Heart right ventricle (tissue), 16 donors: ENCODE data around the gene SUCNR1. TPM values are rescaled to one million over a fixed set of nuclear protein-coding genes. Genes with fewer than 3 reads are reported as not detected.

Source experiments
- ATAC-seq, 8 donors: fragments of 200-7000 bp; cut with Tn5 transposase; one replicate each; pipeline ENCODE4 v1.9.1; 2020; ENCODE audit warnings: mild to moderate bottlenecking in 8 of 8, moderate library complexity in 8 of 8, moderate number of reproducible peaks in 1 of 8
- DNase-seq, 2 donors: peaks; one replicate each; pipeline ENCODE4 v3.0.0-alpha.2; 2020
- H3K27ac ChIP-seq, 10 donors: fragments of 200-600 bp; sonication (generic) in 2 of 10; one replicate each; pipeline versions ENCODE4 v1.5.0 to v1.8.0; 2020 to 2022; ENCODE audit warnings: mild to moderate bottlenecking in 3 of 10
- H3K27me3 ChIP-seq, 7 donors: fragments of 200-600 bp; one replicate each; pipeline ENCODE4 v1.8.0; 2021 to 2022; ENCODE audit warnings: mild to moderate bottlenecking in 2 of 7
- H3K36me3 ChIP-seq, 9 donors: fragments of 200-600 bp; sonication (generic) in 1 of 9; one replicate each; pipeline versions ENCODE4 v1.5.0 to v1.8.0; 2020 to 2022; ENCODE audit warnings: mild to moderate bottlenecking in 2 of 9
- H3K4me1 ChIP-seq, 9 donors: fragments of 200-600 bp; sonication (generic) in 1 of 9; one replicate each; pipeline versions ENCODE4 v1.5.0 to v1.8.0; 2020 to 2022; ENCODE audit warnings: mild to moderate bottlenecking in 4 of 9
- H3K4me3 ChIP-seq, 10 donors: fragments of 200-600 bp; sonication (generic) in 2 of 10; one replicate each; pipeline versions ENCODE4 v1.5.0 to v1.8.0; 2020 to 2022; ENCODE audit warnings: mild to moderate bottlenecking in 7 of 10, moderate library complexity in 2 of 10
- H3K9me3 ChIP-seq, 11 donors: fragments of 200-600 bp in 10 of 11; sonication (generic) in 2 of 11; one replicate each; pipeline versions ENCODE4 v1.5.0 to v1.8.0; 2013 to 2022; ENCODE audit warnings: mild to moderate bottlenecking in 2 of 11, control low read depth in 1 of 11, moderate library complexity in 1 of 11
- CTCF ChIP-seq, 9 donors: fragments of 200-600 bp; sonication (generic) in 2 of 9; IDR thresholded peaks; one replicate each; pipeline versions ENCODE4 v1.5.0 to v1.8.0; 2021 to 2022; ENCODE audit warnings: antibody characterized with exemption in 9 of 9, mild to moderate bottlenecking in 5 of 9, moderate library complexity in 1 of 9
- WGBS, 2 donors: extraction: QIAGEN DNeasy Blood & Tissue Kit; methylation state at CpG; one replicate each; pipeline ENCODE4 v1.1.7; 2013; ENCODE audit warnings: inconsistent platforms in 1 of 2; 5-methylcytosine and 5-hydroxymethylcytosine counted together
- intact Hi-C, 10 donors: fragments of 100-400 bp; cut with DNase I; formaldehyde crosslinking; loops; one replicate each; pipeline versions ENCODE4 v1.11.1 to v1.14.2; 2022
- polyA plus RNA-seq, 2 donors: library from polyadenylated mRNA; stranded (reverse); fragments of 200-250 nt; gene quantifications; one replicate each; pipeline ENCODE4 v1.2.3, GENCODE V29; 2013
- total RNA-seq, 10 donors: library from RNA; stranded (reverse); fragmentation: NEBNext Ultra II Directional in 3 of 10; extraction: Animal tissue kit (Norgen Biotek cat#: 25700) in 3 of 10; gene quantifications; one replicate each; pipeline versions ENCODE4 v1.2.1 to v1.2.4, GENCODE V29; 2021 to 2023
- donor health status: Arrhythmogenic right ventricular cardiomyopathy.
- donor health status: ischemic (EF 13 %, LVEDD 7.1; RV severe dilation, severe dysfunction).
- donor health status: healthy with polysubstance abuse.
- donor health status: DM: no; HTN: yes; CAD: no.
- donor health status: DM: no; HTN: no; CAD: no.
- donor health status: ischemic (EF 25% LVEDD 6.9; RV normal size, moderate dysfunction).
- donor health status: ischemic (EF 25% LVEDD 5.7; RV mildly dilated, moderate dysfunction).
- donor health status: healthy.
- donor health status: DM: yes; HTN: yes; CAD: no.
- donor health status: Ischemic cardiomyopathy.
- donor health status: ischemic (EF 35%, LVEDD 5.7; RV mildly dilated, moderate dysfunction).
- donor health status: nonischemic (EF 11% LVEDD 7.7; RV severe dilation, severe dysfunction).
- donor health status: DM: yes; HTN: yes; CAD: no.
- donor health status: PGD.
- donor health status: ischemic (EF 29% LVEDD 5.4; RV normal size, mild dysfunction).
- donor health status: nonischemic (EF 23%, LVEDD 6.1; RV moderate dilation, normal function).

Gene SUCNR1
- total and polyA plus RNA-seq, 12 donors = 0.04 to 2.4 (median 0.13) TPM; not detected in 2

DNA sequence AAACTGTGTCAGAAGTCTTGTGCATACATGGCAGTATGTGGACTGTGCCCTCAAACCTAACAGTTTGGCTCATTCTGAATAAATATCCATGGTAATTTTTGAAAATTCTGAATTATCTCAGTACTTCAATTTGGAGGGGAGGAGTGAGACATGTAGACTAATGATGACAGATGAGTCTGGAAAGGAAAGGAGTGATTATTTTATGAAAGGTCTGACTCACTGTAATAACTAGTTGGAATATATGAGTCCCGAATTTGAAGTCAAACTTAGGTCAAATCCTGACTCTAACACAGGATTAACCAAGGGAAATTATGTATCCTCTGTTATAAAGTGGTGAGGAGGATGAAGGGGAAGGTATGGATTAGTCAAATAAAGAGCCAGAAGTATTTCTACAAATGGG is 38.6 kb downstream of the SUCNR1 start:
- 64 to 68% methylated on average over 1 of the region's 1 CpG for WGBS, 2 donors
- no peaks in the 10 kb centered on the region for H3K4me1 ChIP-seq
- no peak for ATAC-seq
- intact Hi-C loops = loop anchor here in 5 of 10 donors (10.0 kb wide), 4 partner anchors 67 to 477 kb away; partner anchors contain the start of gene IGSF10 (in 1 of the 5)
- no peak for TF ChIP-seq CTCF (IDR thresholded peaks at IDR 0.05)
- no peak overlapping the region for H3K27ac ChIP-seq
- no peaks in the 10 kb centered on the region for H3K36me3 ChIP-seq
- no peaks in the 10 kb centered on the region for H3K27me3 ChIP-seq
- H3K4me3 ChIP-seq = no peak overlapping the region
- no peaks in the 10 kb centered on the region for H3K9me3 ChIP-seq
- DNase-seq = no peak

DNA sequence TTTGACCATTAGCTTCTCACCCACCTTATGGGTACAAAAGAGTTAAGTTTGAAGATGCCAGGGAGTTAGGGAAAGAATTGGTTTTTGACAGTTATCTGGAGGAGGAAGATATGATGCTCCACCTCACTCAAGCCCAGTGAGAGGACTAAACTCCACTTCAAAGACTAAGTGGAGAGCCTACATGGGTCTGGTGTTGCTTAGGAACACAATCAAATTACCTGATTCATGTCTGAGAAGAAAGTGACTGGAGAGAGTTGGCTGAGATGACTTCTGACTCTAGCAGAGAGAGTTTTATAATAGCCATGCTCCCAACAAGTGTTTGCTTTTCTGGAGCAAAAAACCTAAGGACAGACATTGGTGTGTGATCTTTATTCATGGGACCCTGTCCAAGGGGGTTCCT is 43.3 kb downstream of the SUCNR1 start:
- H3K9me3 ChIP-seq = no peaks in the 10 kb centered on the region
- no peaks in the 10 kb centered on the region for H3K36me3 ChIP-seq
- no peak for ATAC-seq
- no peaks in the 10 kb centered on the region for H3K27me3 ChIP-seq
- no peak overlapping the region for H3K27ac ChIP-seq
- no peak overlapping the region for H3K4me3 ChIP-seq
- intact Hi-C loops = loop anchor here in 8 of 10 donors (5.0 to 10.0 kb wide), 9 partner anchors 72 to 689 kb away; partner anchors contain the start of gene IGSF10 (in 1 of the 8)
- H3K4me1 ChIP-seq = no peaks in the 10 kb centered on the region
- DNase-seq = no peak
- no peak for TF ChIP-seq CTCF (IDR thresholded peaks at IDR 0.05)

DNA sequence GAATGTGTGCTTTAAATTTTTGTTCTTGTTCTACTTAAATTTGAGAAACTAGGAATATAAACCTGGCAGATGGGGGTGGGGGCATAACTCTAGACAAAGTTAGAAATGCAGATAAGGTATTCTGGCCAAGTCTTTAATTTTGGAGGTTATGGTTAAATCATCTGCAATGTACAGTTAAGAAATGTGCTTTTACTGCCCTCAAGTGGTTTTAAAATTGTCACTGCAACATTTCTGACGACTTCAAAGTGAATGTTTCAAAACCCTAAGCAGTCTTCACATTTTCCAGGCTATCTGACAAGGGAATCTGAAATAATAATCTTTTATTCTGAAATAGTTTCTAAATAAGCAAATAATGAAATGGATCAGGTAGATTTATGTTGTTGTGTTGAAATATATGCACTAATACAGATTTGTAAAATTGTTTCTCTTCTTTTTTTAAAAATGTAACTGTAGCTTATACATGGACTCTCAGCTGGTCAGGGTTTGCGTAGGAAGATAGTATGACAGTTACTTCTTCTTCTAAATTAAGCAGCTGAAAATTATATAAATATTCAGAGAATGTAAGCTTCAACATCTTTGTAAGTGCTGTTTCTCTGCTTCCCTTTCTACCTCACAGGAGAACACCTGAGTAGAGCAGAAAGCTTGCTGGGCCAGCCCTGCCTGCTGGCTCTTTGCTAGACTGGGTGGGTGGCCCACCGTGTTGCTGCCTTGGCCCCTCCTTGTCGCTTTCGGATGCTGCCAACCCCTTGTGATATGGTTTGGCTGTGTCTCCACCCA is 45.0 kb downstream of the SUCNR1 start:
- ATAC-seq (peak in 5 of 8 donors; percentile 39 to 65 (median 50)), DNase-seq (no peak)
- intact Hi-C loops = loop anchor here in 9 of 10 donors (2.0 to 10.0 kb wide), 10 partner anchors 74 to 691 kb away; partner anchors contain the start of gene IGSF10 (in 1 of the 9)
- TF ChIP-seq CTCF (IDR thresholded peaks at IDR 0.05) = peak; percentile 33 to 78 (median 69)
- Histone ChIP-seq H3K27me3 (no peaks in the 10 kb centered on the region), H3K4me3 (no peak overlapping the region), H3K9me3 (no peaks in the 10 kb centered on the region), H3K27ac (no peak overlapping the region), H3K4me1 (peaks cover 0 to under 1% (median 0%) of the 10 kb centered on the region in 9 donors), H3K36me3 (no peaks in the 10 kb centered on the region)
- WGBS, 2 donors = 61 to 65% methylated on average over 5 of the region's 5 CpGs

GRCh38 chr3:151919030-151919328 is 45.5 kb downstream of the SUCNR1 start:
- no peak for ATAC-seq
- Histone ChIP-seq H3K36me3 (no peaks in the 10 kb centered on the region), H3K4me3 (no peak overlapping the region), H3K9me3 (no peaks in the 10 kb centered on the region), H3K27me3 (no peaks in the 10 kb centered on the region), H3K4me1 (peaks cover 0 to 6% (median 0%) of the 10 kb centered on the region in 9 donors), H3K27ac (no peak overlapping the region)
- intact Hi-C loops = loop anchor here in 9 of 10 donors (2.0 to 10.0 kb wide), 10 partner anchors 74 to 692 kb away; partner anchors contain the start of gene IGSF10 (in 1 of the 9)
- 76 to 80% methylated on average over 2 of the region's 2 CpGs for WGBS, 2 donors
- no peak for DNase-seq
- no peak for TF ChIP-seq CTCF (IDR thresholded peaks at IDR 0.05)
